Breast epithelium (tissue), 3 donors: ENCODE measurements around the gene RAB9B.

Experiments used
- CTCF ChIP-seq, 3 donors: fragments of 450-650 bp; IDR thresholded peaks; one replicate each; pipeline ENCODE4 v1.5.1; 2016 to 2017; ENCODE audit warnings: antibody characterized with exemption in 3 of 3, mild to moderate bottlenecking in 3 of 3, moderate library complexity in 3 of 3
- POLR2A ChIP-seq: fragments of 450-650 bp; IDR thresholded peaks from one replicate; pipeline ENCODE4 v1.6.1; 2016; ENCODE audit warnings: antibody characterized with exemption, mild to moderate bottlenecking, moderate library complexity
- POLR2AphosphoS5 ChIP-seq, 3 donors: sonication (generic); formaldehyde crosslinking; IDR thresholded peaks; one replicate each; pipeline ENCODE4 v1.6.1; 2017; ENCODE audit warnings: antibody characterized with exemption in 3 of 3

DNA sequence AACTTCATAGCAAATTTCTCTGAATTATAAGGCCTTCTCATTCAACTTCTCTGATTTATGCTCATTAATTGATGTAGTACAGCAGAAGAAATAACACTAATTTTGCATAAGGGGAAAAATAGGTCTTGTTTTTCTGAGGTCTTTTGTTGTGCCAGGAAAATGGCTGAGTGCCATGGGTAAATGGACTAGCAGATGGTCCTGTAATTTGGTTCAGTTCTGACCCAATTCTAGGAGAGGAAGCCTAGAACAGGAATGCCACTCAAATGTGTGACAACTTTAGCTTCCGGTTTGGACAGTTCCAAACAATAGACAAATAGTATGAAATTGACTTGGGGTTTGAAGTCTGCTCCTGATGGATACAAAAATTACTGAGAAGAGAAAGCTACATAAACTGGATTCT, 6.2 kb downstream of the RAB9B start:
- TF ChIP-seq CTCF (IDR thresholded peaks at IDR 0.05) (no peak), POLR2AphosphoS5 (IDR thresholded peaks at IDR 0.05) (no peak), POLR2A (no peak)
